DMS53 treated with DMSO at 0.1 percent for 48 hours (cell line): ENCODE measurements around the gene SLC8A3.
"Not testable (repeated sequence)": the region's sequence is repeated elsewhere in the genome, so short reads cannot be mapped to it uniquely, and the experiment has no call there.

Experiments used
- DNase-seq: peaks from one replicate; lab custom pipeline; 2025; ENCODE audit not compliant: unreplicated experiment; lab: John Stamatoyannopoulos, UW

The SLC8A3 gene

DNA sequence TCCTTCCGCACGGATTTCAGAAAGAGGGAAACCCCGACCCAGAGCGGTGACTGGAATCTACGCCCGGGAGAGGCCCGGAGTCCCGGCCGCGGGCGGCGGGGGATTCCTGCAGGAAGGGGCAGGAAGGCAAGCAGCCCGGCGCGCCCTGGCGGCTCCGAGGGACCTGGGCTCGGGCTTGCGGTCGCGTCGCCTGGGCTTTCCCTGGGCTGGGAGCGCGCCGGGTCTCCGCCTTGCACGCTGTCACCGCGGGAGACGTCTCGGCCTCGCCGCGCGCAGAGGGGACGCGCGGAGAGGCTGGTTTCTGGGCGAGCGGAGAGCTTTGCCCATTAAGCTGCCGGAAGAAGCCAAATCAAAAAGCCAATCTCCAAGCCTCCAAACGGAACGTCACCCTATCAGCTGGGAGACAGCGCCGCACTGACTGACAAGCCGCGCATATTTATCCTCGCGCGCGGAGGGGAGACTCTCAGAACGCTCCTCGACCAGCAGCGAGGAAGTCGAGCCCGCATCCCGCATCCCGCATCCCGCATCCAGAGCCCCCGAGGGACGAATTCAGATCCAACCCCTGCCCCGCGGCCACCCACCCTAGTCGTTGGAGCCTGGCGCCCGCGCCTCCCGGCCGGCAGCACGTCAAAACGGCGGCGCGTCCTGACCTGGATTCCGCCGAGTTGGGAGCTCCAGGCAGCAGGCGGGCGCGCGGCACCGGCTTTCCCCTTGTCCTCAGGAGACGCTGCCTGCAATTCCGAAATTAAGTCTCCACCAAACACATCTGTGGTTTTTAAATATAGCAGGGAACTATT, at the start of gene SLC8A3:
TSS of gene SLC8A3 (minus strand) at position 293 of the 797 bp plus-strand sequence. CDS start 20,529 bp downstream, outside the sequence.
- peak; percentile 37 for DNase-seq

DNA sequence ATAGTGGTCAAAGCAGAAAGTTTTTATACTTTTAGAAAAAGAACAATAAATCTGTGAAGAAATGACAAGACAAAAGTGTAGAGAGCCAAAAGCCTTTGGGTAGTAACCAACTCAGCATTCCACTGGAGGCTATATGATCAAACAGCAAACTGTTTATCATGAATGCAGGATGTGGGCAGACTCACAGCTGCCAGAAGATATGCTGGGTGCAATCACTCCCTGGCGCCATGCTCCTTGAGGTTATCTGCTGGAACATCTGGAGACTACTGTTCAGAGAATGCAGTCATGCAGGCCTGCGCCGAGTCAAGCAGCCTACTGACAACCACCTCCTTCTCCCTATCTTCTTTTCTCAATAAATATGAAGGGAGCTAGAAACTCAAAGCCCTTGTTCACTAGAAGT, 49.0 kb upstream of the SLC8A3 start:
- no peak for DNase-seq

DNA sequence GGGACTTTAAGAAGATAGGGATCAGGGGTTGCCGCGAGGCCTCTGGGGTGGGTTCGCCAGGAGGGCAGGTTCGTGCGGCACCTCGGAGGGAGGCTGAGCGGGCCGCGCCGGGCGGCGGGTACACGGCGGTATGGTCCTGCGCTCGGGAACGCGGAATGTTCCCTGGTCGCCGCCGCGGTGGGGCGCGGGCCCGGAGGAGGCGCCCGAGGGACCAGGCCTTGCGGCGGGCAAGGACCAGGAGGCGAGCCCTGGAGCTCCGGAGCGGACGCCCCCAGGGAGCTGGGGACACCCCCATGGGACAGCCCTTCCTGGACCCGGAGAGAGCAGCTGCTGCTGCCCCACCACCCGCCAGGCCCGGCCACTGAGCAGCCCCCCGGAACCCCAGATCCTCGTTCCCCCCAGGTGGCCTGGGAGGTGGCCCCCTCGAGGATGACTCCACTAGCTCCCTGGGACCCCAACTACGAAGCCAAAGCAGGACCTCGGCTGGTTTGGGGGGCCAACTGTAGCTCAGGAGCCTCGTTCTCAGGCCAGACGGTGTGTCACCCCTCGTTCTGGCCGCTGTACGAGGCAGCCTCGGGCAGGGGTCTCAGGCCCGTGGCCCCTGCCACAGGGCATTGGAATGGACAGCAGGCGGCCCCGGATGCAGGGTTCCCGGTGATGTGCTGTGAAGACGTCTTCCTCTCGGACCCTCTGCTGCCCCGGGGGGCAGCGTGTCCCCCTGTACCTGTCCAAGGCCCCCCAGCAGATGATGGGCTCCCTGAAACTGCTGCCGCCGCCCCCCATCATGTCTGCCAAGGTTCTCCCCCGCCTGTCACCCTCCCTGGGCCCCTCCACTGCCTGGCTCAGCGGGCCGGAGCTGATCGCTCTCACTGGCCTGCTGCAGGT, 45.6 kb upstream of the SLC8A3 start:
- no peak for DNase-seq

- DNase-seq = not testable (repeated sequence)
Measured at GRCh38 chr14:70231756-70232544, 43.2 kb upstream of the SLC8A3 start.

DNA sequence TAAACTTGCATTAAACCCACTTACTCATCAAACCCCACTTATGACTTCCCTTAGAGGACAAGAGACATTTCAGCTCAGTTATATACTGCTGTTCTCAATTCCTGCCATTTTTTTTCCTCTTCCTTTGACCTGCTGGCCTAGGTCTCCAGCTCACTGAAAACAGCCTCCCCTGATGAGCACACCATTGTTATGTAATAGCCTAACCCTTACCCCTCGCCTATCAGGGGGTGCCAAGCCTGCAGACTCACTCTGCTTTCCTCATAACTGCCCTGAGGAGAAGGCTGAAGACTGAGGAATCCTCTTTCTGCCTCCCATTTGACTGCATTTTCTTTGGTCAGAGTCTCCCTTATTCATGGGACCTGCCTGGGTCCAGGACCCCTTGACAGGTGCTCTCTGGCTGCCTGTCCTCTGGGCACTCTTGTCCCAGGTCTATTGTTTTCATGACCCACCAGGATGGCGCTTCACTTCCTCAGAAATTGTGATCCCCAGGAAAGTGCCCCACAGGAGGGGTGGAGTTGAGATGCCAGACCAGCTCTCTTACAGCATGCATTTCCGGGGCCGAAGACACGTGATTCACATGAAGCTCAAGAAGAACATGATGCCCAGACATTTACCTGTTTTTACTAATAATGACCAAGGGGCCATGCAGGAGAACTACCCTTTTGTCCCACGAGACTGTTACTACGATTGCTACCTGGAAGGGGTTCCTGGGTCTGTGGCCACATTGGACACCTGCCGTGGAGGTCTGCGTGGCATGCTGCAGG, 41.3 kb upstream of the SLC8A3 start:
- DNase-seq = not testable (repeated sequence)

- DNase-seq = no peak
Measured at GRCh38 chr14:70213721-70214282, 25.1 kb upstream of the SLC8A3 start.

DNA sequence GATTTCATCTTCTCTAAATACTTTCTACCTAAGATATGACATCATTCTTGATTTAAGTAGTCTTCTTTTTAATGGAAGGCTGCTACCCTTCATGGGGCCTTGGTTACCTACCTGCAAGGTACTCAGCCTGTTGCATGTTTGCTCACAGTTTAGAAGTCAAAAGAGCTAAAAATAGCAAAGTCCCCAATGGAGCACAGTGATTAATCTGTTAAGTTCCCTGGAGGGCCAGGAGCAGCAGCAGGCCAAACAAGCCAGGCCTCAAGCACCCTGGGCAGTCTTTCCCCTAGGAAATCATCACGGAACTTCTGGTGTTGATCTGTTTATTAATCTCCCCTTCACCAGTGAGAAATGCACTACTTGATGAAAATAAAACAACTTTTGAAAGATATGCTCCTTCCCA, 24.0 kb upstream of the SLC8A3 start:
- no peak for DNase-seq

- DNase-seq = no peak
Measured at GRCh38 chr14:70208380-70208779, 19.6 kb upstream of the SLC8A3 start.

DNA sequence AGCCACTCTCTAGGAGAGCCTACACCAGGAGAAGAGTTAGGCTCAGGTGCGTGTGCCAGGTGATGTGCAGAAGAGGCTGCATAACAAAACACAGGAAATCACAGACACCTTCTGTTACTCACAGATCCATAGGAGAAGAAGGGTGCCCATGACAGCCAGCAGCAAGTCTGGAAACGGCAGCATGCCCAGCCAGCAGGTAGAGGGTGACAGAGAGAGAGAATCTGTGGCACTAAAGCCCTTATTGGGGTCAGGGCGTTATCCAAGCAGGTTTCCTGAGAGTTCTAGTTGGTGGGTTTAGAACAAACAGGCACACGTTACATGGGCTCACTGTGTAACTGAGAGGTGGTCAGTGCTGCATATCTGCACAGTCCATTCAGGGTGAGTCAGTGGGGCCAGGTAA, 14.9 kb upstream of the SLC8A3 start:
- no peak for DNase-seq

DNA sequence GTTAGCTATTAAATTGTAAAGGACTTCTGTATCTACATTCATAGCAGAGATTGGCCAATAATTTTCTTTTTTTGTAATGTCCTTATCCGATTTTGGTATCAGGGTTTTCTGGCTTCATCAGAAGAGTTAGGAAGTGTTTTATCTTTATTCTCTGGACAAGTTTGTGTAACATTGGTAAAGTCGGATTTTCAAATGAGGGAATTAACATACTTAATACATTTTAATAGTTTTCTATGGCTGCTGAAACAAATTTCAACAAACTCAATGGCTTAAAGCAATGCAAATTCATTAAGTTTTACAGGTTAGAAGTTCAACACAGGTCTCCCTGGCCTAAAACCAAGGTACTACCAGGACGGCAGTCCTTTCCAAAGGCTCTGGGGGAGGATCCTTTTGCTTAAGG, 13.2 kb upstream of the SLC8A3 start:
- DNase-seq = no peak

DNA sequence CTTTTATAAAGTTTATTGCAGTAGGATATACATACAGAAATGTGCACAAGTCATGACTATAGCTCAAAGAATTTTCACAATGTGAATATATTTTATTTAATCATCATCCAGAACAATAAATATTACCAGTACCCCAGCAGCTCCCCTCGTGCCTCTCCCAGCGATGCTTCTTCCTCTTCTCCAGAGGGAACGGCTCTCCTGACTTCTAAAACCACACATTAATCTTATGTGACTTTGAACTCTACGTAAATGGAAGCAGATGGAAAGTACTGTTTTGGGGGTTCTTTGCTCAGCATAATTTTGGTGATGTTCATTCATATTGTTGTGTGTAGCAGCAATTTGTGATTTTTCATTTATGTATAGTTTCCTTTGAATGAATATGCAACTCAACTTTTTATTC, 4.6 kb upstream of the SLC8A3 start:
- no peak for DNase-seq

DNA sequence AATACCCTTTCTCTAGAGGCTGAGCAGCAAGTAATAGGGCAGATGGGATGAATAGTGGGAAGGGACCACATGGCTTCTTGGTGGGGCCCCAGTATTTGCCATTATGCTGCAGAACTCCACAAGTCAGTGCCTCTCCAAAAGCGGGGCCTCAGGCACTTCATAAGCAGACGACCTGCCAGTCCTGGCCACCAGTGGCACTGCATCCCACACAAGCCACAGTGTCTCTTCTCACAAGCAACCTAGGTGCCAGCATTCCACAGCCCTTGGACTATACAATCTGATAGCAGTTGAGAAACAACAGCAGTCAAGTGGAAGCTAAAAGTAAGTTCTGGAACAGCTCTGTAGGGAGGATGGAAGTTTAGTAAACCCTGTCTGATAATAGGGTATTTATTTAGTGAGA, 4.2 kb upstream of the SLC8A3 start:
- no peak for DNase-seq

- no peak for DNase-seq
Measured at GRCh38 chr14:70190156-70190555, 1.4 kb upstream of the SLC8A3 start.

- DNase-seq = no peak
Measured at GRCh38 chr14:70189456-70190077, 816 bp upstream of the SLC8A3 start.

GRCh38 chr14:70188322-70188658, 461 bp downstream of the SLC8A3 start:
- DNase-seq = no peak

GRCh38 chr14:70186900-70187451, 1.8 kb downstream of the SLC8A3 start:
- DNase-seq = peak; percentile 72

- no peak for DNase-seq
Measured at GRCh38 chr14:70183991-70184390, 4.8 kb downstream of the SLC8A3 start.

GRCh38 chr14:70181276-70181675, 7.5 kb downstream of the SLC8A3 start:
- no peak for DNase-seq

- no peak for DNase-seq
Measured at GRCh38 chr14:70180718-70181117, 8.0 kb downstream of the SLC8A3 start.
